K562 (cell line): ENCODE results near the gene TUBGCP5. TPM values are rescaled to one million over a fixed set of nuclear protein-coding genes. Genes with fewer than 3 reads are reported as not detected.

Experiments
- ATAC-seq: fragments of 200-7000 bp; cut with Tn5 transposase; 3 replicates; pipeline ENCODE4 v1.9.1; 2020; ENCODE audit warnings: moderate library complexity
- BruUV-seq: library from RNA; stranded (reverse); fragments of 400-500 nt; replicated peaks from 2 replicates; lab custom pipeline; 2021; lab: Mats Ljungman, UMichigan
- CTCF ChIA-PET: fragments of 300-600 bp; formaldehyde crosslinking; extraction: SDS; loops from one replicate; lab custom pipeline; 2021; ENCODE audit warnings: low intra/inter-chr PET ratio; lab: Yijun Ruan, JAX
- POLR2A ChIA-PET: fragments of 300-600, 350-650 bp; sonication (Branson Sonifier 250); formaldehyde crosslinking; extraction: SDS; loops from one replicate; lab custom pipeline; 2021; ENCODE audit warnings: antibody characterized with exemption, inconsistent platforms; lab: Yijun Ruan, JAX
- DNase-seq, 4 experiments: peaks; one replicate each; pipeline versions ENCODE4 v3.0.0 to v3.0.0-alpha.2; 2011 to 2018; ENCODE audit warnings: low spot score in 3 of 4, mixed read lengths in 3 of 4; ENCODE audit errors: extremely low read depth in 1 of 4
- FAIRE-seq: peaks from 2 replicates; lab custom pipeline; 2011; peaks lifted over from hg19 to GRCh38; lab: Jason Lieb, UNC
- H2AFZ ChIP-seq: 2 replicates; pipeline ENCODE4 v1.6.0; 2011; ENCODE audit warnings: low read depth, low read length, control low read depth, inconsistent platforms
- H3K27ac ChIP-seq: fragments of 200-600 bp; 3 replicates; pipeline ENCODE4 v1.8.0; 2011; ENCODE audit warnings: low read depth, mild to moderate bottlenecking, control low read depth, inconsistent platforms, low read length, moderate library complexity, mixed read lengths; ENCODE audit errors: extremely low read depth
- H3K27me3 ChIP-seq, 2 experiments: fragments of 300-600 bp in 1 of 2; 2 replicates in 1 of 2; 3 replicates in 1 of 2; pipeline versions ENCODE4 v1.6.0 to v1.8.0; 2011; ENCODE audit warnings: inconsistent platforms in 2 of 2, low read length in 2 of 2, mild to moderate bottlenecking in 1 of 2, mixed read lengths in 1 of 2, moderate library complexity in 1 of 2; ENCODE audit not compliant: control insufficient read depth in 2 of 2, insufficient read depth in 2 of 2
- H3K36me3 ChIP-seq: fragments of 300-600 bp; 3 replicates; pipeline ENCODE4 v1.8.0; 2011; ENCODE audit warnings: mild to moderate bottlenecking, low read length, inconsistent platforms; ENCODE audit not compliant: control insufficient read depth, insufficient read depth
- H3K4me1 ChIP-seq, 2 experiments: fragments of 200-600 bp in 1 of 2; replicated peaks in 1 of 2; 2 replicates in 1 of 2; 3 replicates in 1 of 2; pipeline versions ENCODE4 v1.5.1 to v1.8.0; 2011; ENCODE audit warnings: inconsistent platforms in 2 of 2, low read length in 2 of 2, mild to moderate bottlenecking in 1 of 2, mixed read lengths in 1 of 2, moderate library complexity in 1 of 2; ENCODE audit not compliant: control insufficient read depth in 2 of 2, insufficient read depth in 2 of 2
- H3K4me2 ChIP-seq: 2 replicates; pipeline ENCODE4 v1.6.1; 2011; ENCODE audit warnings: low read length, control low read depth, inconsistent platforms, mixed read lengths; ENCODE audit not compliant: insufficient read depth
- H3K4me3 ChIP-seq: fragments of 200-600 bp; sonication (generic), shearing (Covaris generic); 2 replicates; pipeline ENCODE4 v1.5.1; 2016; ENCODE audit warnings: control low read depth, inconsistent platforms
- H3K79me2 ChIP-seq: fragments of 200-600 bp; 3 replicates; pipeline ENCODE4 v1.8.0; 2011; ENCODE audit warnings: low read length, inconsistent platforms; ENCODE audit not compliant: control insufficient read depth, insufficient read depth
- H3K9ac ChIP-seq, 2 experiments: 2 replicates each; pipeline versions ENCODE4 v1.6.0 to v1.6.1; 2011; ENCODE audit warnings: low read depth in 2 of 2, low read length in 2 of 2, control low read depth in 1 of 2, inconsistent platforms in 1 of 2, mild to moderate bottlenecking in 1 of 2, mixed read lengths in 1 of 2; ENCODE audit not compliant: insufficient read depth in 1 of 2
- H3K9me1 ChIP-seq: one replicate; pipeline ENCODE4 v1.6.0; 2011; ENCODE audit warnings: inconsistent platforms, mild to moderate bottlenecking, low read length, moderate library complexity; ENCODE audit not compliant: control insufficient read depth, insufficient read depth
- H3K9me3 ChIP-seq: replicated peaks from 2 replicates; pipeline ENCODE4 v1.5.1; 2011; ENCODE audit warnings: low read depth, low read length, inconsistent platforms; ENCODE audit not compliant: control insufficient read depth, insufficient read depth
- H4K20me1 ChIP-seq: replicated peaks from 2 replicates; pipeline ENCODE4 v1.6.1; 2011; ENCODE audit warnings: low read length, inconsistent platforms, mixed read lengths; ENCODE audit not compliant: control insufficient read depth, insufficient read depth
- BMI1 ChIP-seq: fragments of 150-350 bp; IDR thresholded peaks from 2 replicates; pipeline ENCODE4 v1.6.1; 2014; ENCODE audit warnings: low read length
- CXXC5 ChIP-seq: fragments of 250-450 bp; sonication (Bioruptor Pico); IDR thresholded peaks from 2 replicates; pipeline ENCODE4 v1.8.0; 2022; ENCODE audit warnings: inconsistent platforms, mild to moderate bottlenecking, moderate library complexity
- HNRNPLL ChIP-seq: fragments of 200-400 bp; formaldehyde crosslinking; IDR thresholded peaks from 2 replicates; pipeline ENCODE4 v1.6.1; 2017; ENCODE audit warnings: low read length, low read depth, mild to moderate bottlenecking; ENCODE audit not compliant: poor library complexity, severe bottlenecking
- MCM3 ChIP-seq: fragments of 450-650 bp; IDR thresholded peaks from 2 replicates; pipeline ENCODE4 v1.6.1; 2016
- NFE2L1 ChIP-seq: fragments of 450-650 bp; IDR thresholded peaks from 2 replicates; pipeline ENCODE4 v1.6.1; 2016; ENCODE audit warnings: missing genetic modification characterization, low read depth, mild to moderate bottlenecking, missing compliant biosample characterization, moderate library complexity, borderline replicate concordance
- POLR2H ChIP-seq: IDR thresholded peaks from 2 replicates; pipeline ENCODE4 v1.6.1; 2016; ENCODE audit warnings: missing genetic modification characterization, low read depth, mild to moderate bottlenecking, control low read depth, missing compliant biosample characterization, moderate library complexity
- RAD21 ChIP-seq, 2 experiments: fragments of 250-450 bp in 1 of 2; fragments of 450-650 bp in 1 of 2; sonication (Bioruptor Pico) in 1 of 2; formaldehyde crosslinking in 1 of 2; IDR thresholded peaks in 1 of 2; conservative IDR thresholded peaks in 1 of 2; 2 replicates each; pipeline versions ENCODE4 v1.4.0 to v1.8.0; 2020 to 2022; ENCODE audit warnings: mild to moderate bottlenecking in 2 of 2, moderate library complexity in 1 of 2
- SMAD4 ChIP-seq: fragments of 250-450 bp; sonication (Bioruptor Pico); conservative IDR thresholded peaks from 2 replicates; pipeline ENCODE4 v1.8.0; 2021; ENCODE audit warnings: inconsistent platforms, mild to moderate bottlenecking, moderate library complexity
- SMARCB1 ChIP-seq: IDR thresholded peaks from 2 replicates; pipeline ENCODE4 v1.6.1; 2011; ENCODE audit warnings: improper control_type of control experiment, low read depth; ENCODE audit not compliant: insufficient read length
- SMC3 ChIP-seq: conservative IDR thresholded peaks from 2 replicates; pipeline ENCODE4 v1.6.1; 2011; ENCODE audit warnings: low read depth, low read length, improper control_type of control experiment; ENCODE audit not compliant: insufficient read depth
- SOX6 ChIP-seq: fragments of 450-650 bp; IDR thresholded peaks from 2 replicates; pipeline ENCODE4 v1.6.1; 2014; ENCODE audit warnings: mild to moderate bottlenecking
- TAF1 ChIP-seq: IDR thresholded peaks from 2 replicates; pipeline ENCODE4 v1.6.1; 2011; ENCODE audit warnings: mild to moderate bottlenecking, low read length, moderate library complexity; ENCODE audit not compliant: insufficient read depth, control insufficient read depth, severe bottlenecking; ENCODE audit errors: extremely low read depth
- TEAD2 ChIP-seq: fragments of 450-650 bp; IDR thresholded peaks from 2 replicates; pipeline ENCODE4 v1.6.1; 2016; ENCODE audit warnings: missing genetic modification characterization, control low read depth, missing compliant biosample characterization
- ZBTB7A ChIP-seq: IDR thresholded peaks from 2 replicates; pipeline ENCODE4 v1.6.1; 2011; ENCODE audit warnings: low read depth, mild to moderate bottlenecking, low read length, moderate library complexity, borderline replicate concordance; ENCODE audit not compliant: control insufficient read depth
- ZNF518B ChIP-seq: fragments of 250-450 bp; sonication (Bioruptor Pico); IDR thresholded peaks from 2 replicates; pipeline ENCODE4 v1.5.0; 2021; ENCODE audit warnings: mild to moderate bottlenecking, moderate library complexity
- ZNF583 ChIP-seq: fragments of 250-450 bp; sonication (Bioruptor Pico); IDR thresholded peaks from 2 replicates; pipeline ENCODE4 v1.4.0; 2020
- WGBS: fragments of 100-300 bp; shearing (Covaris generic); methylation state at CpG from one replicate; pipeline ENCODE4 v1.1.6; 2016; ENCODE audit warnings: low coverage, mixed read lengths; ENCODE audit not compliant: insufficient coverage; ENCODE audit errors: missing lambda C conversion rate; 5-methylcytosine and 5-hydroxymethylcytosine counted together
- in situ Hi-C: fragments of 300-500 bp; cut with MboI; formaldehyde crosslinking; loops from 4 replicates; pipeline ENCODE4 v1.15.0; 2018; ENCODE audit warnings: inconsistent platforms, mixed read lengths
- intact Hi-C: fragments of 100-400 bp; cut with micrococcal nuclease; formaldehyde crosslinking; loops from 2 replicates; pipeline ENCODE4 v1.14.2; 2022
- polyA plus RNA-seq, 8 experiments: library from polyadenylated mRNA; depleted of rRNA in 4 of 8; stranded (reverse) in 5 of 8; unstranded in 3 of 8; fragments of >200 nt; fragmentation: Nextera tagmentation in 2 of 8; fragmentation: Illumina TruSeq in 1 of 8; extraction: Ambion mirVana in 2 of 8; extraction: Trizol in 1 of 8; gene quantifications; 2 replicates each; pipeline versions ENCODE4 v1.2.1 to v1.2.3, GENCODE V29; 2011 to 2014; ENCODE audit warnings: inconsistent platforms in 1 of 8, missing spikeins in 1 of 8
- total RNA-seq, 7 experiments: library from RNA; depleted of rRNA in 6 of 7; stranded (reverse); fragments of >200 nt in 6 of 7; fragmentation: Illumina TruSeq in 2 of 7; extraction: Trizol in 2 of 7; gene quantifications; 2 replicates each; pipeline versions ENCODE4 v1.2.1 to v1.2.3, GENCODE V29; 2011 to 2021; ENCODE audit warnings: low replicate concordance in 1 of 7
- TF ChIP-seq, protein P1 (sequence below): fragments of 250-450 bp; sonication (Bioruptor Pico); IDR thresholded peaks from 2 replicates; pipeline ENCODE4 v1.8.0; 2021; ENCODE audit warnings: moderate library complexity, mild to moderate bottlenecking, inconsistent platforms

TUBGCP5 gene
- total and polyA plus RNA-seq, 9 of the 15 experiments (the other 6 are each of a cell fraction or from before 2014, with no cell fraction given), result 5.8 to 33.9 (median 23.2) TPM

- Histone ChIP-seq H2AFZ (no peak overlapping the region), H3K4me1 (peaks cover 0 to 15% of the 10 kb centered on the region in 2 experiments; a peak in 2 of 5 replicates), H3K9me1 (peaks cover 7% of the 10 kb centered on the region), H3K9me3 (no peaks in the 10 kb centered on the region), H3K79me2 (peaks cover 5% of the 10 kb centered on the region), H3K4me3 (no peak overlapping the region), H3K27ac (no peak overlapping the region), H4K20me1 (no peaks in the 10 kb centered on the region; the same call in 1 of the 2 replicates), H3K4me2 (no peak overlapping the region), H3K36me3 (no peaks in the 10 kb centered on the region), H3K27me3 (no peaks in the 10 kb centered on the region; a peak in 1 of 5 replicates), H3K9ac (no peak overlapping the region)
- ATAC-seq (no peak), FAIRE-seq (no peak), DNase-seq (no peak)
- CTCF ChIA-PET, result no interaction called here
- 89% methylated on average over 12 of the region's 12 CpGs for WGBS
- in situ Hi-C loops (no loop called here), intact Hi-C loops (no loop called here)
- TF ChIP-seq ZNF583 (no peak), SMARCB1 (no peak), TAF1 (no peak), POLR2H (tag) (no peak), NFE2L1 (tag) (no peak), HNRNPLL (no peak), MCM3 (no peak), SMAD4 (CRISPR knock-in tag) (no peak), TEAD2 (tag) (no peak), RAD21 (CRISPR knock-in tag; conservative IDR thresholded peaks at IDR 0.05 in 1 of 2, IDR thresholded peaks at IDR 0.05 in 1 of 2) (no peak), SMC3 (no peak), CXXC5 (CRISPR knock-in tag) (no peak), ZNF518B (CRISPR knock-in tag) (no peak), BMI1 (no peak), ZBTB7A (no peak), SOX6 (no peak)
- TF ChIP-seq, protein P1, sequence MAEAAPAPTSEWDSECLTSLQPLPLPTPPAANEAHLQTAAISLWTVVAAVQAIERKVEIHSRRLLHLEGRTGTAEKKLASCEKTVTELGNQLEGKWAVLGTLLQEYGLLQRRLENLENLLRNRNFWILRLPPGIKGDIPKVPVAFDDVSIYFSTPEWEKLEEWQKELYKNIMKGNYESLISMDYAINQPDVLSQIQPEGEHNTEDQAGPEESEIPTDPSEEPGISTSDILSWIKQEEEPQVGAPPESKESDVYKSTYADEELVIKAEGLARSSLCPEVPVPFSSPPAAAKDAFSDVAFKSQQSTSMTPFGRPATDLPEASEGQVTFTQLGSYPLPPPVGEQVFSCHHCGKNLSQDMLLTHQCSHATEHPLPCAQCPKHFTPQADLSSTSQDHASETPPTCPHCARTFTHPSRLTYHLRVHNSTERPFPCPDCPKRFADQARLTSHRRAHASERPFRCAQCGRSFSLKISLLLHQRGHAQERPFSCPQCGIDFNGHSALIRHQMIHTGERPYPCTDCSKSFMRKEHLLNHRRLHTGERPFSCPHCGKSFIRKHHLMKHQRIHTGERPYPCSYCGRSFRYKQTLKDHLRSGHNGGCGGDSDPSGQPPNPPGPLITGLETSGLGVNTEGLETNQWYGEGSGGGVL (CRISPR knock-in tag), result no peak
- POLR2A ChIA-PET, result interaction anchor here (0.7 kb wide), 1 partner anchor 98 kb away, joined by 3 read pairs; no protein-coding TSS in a partner anchor
- no TSS peak for BruUV-seq
These were observed 76.8 kb downstream of the TUBGCP5 start for GRCh38 chr15:22962611-22963010.
